Liver (tissue), 9 donors: ENCODE results near the gene IARS2. TPM values are rescaled to one million over a fixed set of nuclear protein-coding genes. Genes with fewer than 3 reads are reported as not detected.
A peak's percentile ranks its signal among the peaks of the same experiment; 100 is the strongest.

Source experiments
- DNase-seq: peaks from one replicate; pipeline ENCODE4 v3.0.0-alpha.2; 2017; ENCODE audit warnings: low spot score
- H3K27ac ChIP-seq, 2 donors: one replicate each; pipeline ENCODE4 v1.7.0; 2013; ENCODE audit warnings: inconsistent platforms in 2 of 2, low read length in 2 of 2, control low read depth in 1 of 2, low read depth in 1 of 2, mild to moderate bottlenecking in 1 of 2
- H3K27me3 ChIP-seq, 4 donors: one replicate each; pipeline versions ENCODE4 v1.6.1 to v1.7.0; 2013; ENCODE audit warnings: low read length in 3 of 4, inconsistent platforms in 1 of 4, mild to moderate bottlenecking in 1 of 4, moderate library complexity in 1 of 4; ENCODE audit not compliant: control insufficient read depth in 4 of 4, insufficient read depth in 4 of 4
- H3K36me3 ChIP-seq, 4 donors: one replicate each; pipeline versions ENCODE4 v1.6.1 to v1.7.0; 2013; ENCODE audit warnings: low read length in 3 of 4, mild to moderate bottlenecking in 3 of 4, low read depth in 1 of 4, moderate library complexity in 1 of 4; ENCODE audit not compliant: control insufficient read depth in 4 of 4, insufficient read depth in 3 of 4
- H3K4me1 ChIP-seq, 4 donors: one replicate each; pipeline versions ENCODE4 v1.6.1 to v1.7.0; 2013; ENCODE audit warnings: low read length in 3 of 4, mild to moderate bottlenecking in 3 of 4, moderate library complexity in 1 of 4; ENCODE audit not compliant: control insufficient read depth in 4 of 4, insufficient read depth in 4 of 4
- H3K4me3 ChIP-seq, 3 donors: one replicate each; pipeline versions ENCODE4 v1.6.1 to v1.7.0; 2013; ENCODE audit warnings: low read length in 3 of 3, control low read depth in 1 of 3, low read depth in 1 of 3, mild to moderate bottlenecking in 1 of 3
- H3K9ac ChIP-seq, 2 donors: one replicate each; pipeline ENCODE4 v1.7.0; 2013; ENCODE audit warnings: low read length in 2 of 2, mild to moderate bottlenecking in 2 of 2, moderate library complexity in 2 of 2, control low read depth in 1 of 2, low read depth in 1 of 2
- H3K9me3 ChIP-seq, 4 donors: one replicate each; pipeline versions ENCODE4 v1.6.1 to v1.7.0; 2013; ENCODE audit warnings: low read length in 3 of 4; ENCODE audit not compliant: control insufficient read depth in 4 of 4
- EGR1 ChIP-seq, 2 donors: IDR thresholded peaks; 2 replicates each; pipeline ENCODE4 v1.6.1; 2016 to 2018; ENCODE audit warnings: antibody characterized with exemption in 2 of 2, low read depth in 2 of 2
- FOXA1 ChIP-seq: IDR thresholded peaks from 2 replicates; pipeline ENCODE4 v1.6.1; 2016; ENCODE audit warnings: antibody characterized with exemption
- FOXA2 ChIP-seq: IDR thresholded peaks from 2 replicates; pipeline ENCODE4 v1.6.1; 2016; ENCODE audit warnings: antibody characterized with exemption
- GABPA ChIP-seq, 2 donors: IDR thresholded peaks in 1 of 2; conservative IDR thresholded peaks in 1 of 2; 2 replicates each; pipeline ENCODE4 v1.6.1; 2016; ENCODE audit warnings: antibody characterized with exemption in 2 of 2, mild to moderate bottlenecking in 1 of 2, moderate library complexity in 1 of 2
- HNF4A ChIP-seq, 2 donors: conservative IDR thresholded peaks; 2 replicates each; pipeline ENCODE4 v1.6.1; 2016; ENCODE audit warnings: antibody characterized with exemption in 2 of 2, mild to moderate bottlenecking in 2 of 2
- HNF4G ChIP-seq: IDR thresholded peaks from 2 replicates; pipeline ENCODE4 v1.6.1; 2016; ENCODE audit warnings: antibody characterized with exemption
- JUND ChIP-seq, 2 donors: IDR thresholded peaks; 2 replicates each; pipeline ENCODE4 v1.6.1; 2016; ENCODE audit warnings: antibody characterized with exemption in 2 of 2
- NR2F2 ChIP-seq: IDR thresholded peaks from 2 replicates; pipeline ENCODE4 v1.6.1; 2016; ENCODE audit warnings: antibody characterized with exemption
- RAD21 ChIP-seq, 2 donors: IDR thresholded peaks; 2 replicates each; pipeline ENCODE4 v1.6.1; 2016; ENCODE audit warnings: antibody characterized with exemption in 2 of 2, mild to moderate bottlenecking in 2 of 2
- RXRA ChIP-seq, 2 donors: IDR thresholded peaks; 2 replicates each; pipeline ENCODE4 v1.6.1; 2017 to 2018; ENCODE audit warnings: antibody characterized with exemption in 2 of 2, mild to moderate bottlenecking in 1 of 2
- SP1 ChIP-seq: IDR thresholded peaks from 2 replicates; pipeline ENCODE4 v1.6.1; 2018; ENCODE audit warnings: antibody characterized with exemption, mild to moderate bottlenecking
- TAF1 ChIP-seq: conservative IDR thresholded peaks from 2 replicates; pipeline ENCODE4 v1.6.1; 2016; ENCODE audit warnings: antibody characterized with exemption, mild to moderate bottlenecking
- YY1 ChIP-seq: IDR thresholded peaks from 2 replicates; pipeline ENCODE4 v1.6.1; 2016; ENCODE audit warnings: antibody characterized with exemption, mild to moderate bottlenecking
- ZBTB33 ChIP-seq: IDR thresholded peaks from 2 replicates; pipeline ENCODE4 v1.6.1; 2016; ENCODE audit warnings: antibody characterized with exemption
- WGBS: extraction: QIAGEN DNeasy Blood & Tissue Kit; methylation state at CpG from one replicate; pipeline ENCODE4 v1.1.7; 2013; 5-methylcytosine and 5-hydroxymethylcytosine counted together
- polyA plus RNA-seq, 2 donors: library from polyadenylated mRNA; stranded (reverse) in 1 of 2; unstranded in 1 of 2; fragments of 200-250 nt in 1 of 2; fragments of >200 nt in 1 of 2; fragmentation: Nextera tagmentation in 1 of 2; extraction: Ambion mirVana in 1 of 2; gene quantifications; one replicate each; pipeline versions ENCODE4 v1.2.1 to v1.2.3, GENCODE V29; 2013 to 2015
- total RNA-seq, 2 donors: library from RNA; depleted of rRNA; stranded (reverse); fragments of >200 nt; gene quantifications; one replicate each; pipeline ENCODE4 v1.2.3, GENCODE V29; 2014
- TF ChIP-seq, protein P1 (sequence below): IDR thresholded peaks from 2 replicates; pipeline ENCODE4 v1.6.1; 2016; ENCODE audit warnings: antibody characterized with exemption, mild to moderate bottlenecking
- TF ChIP-seq, protein P2 (sequence below): IDR thresholded peaks from 2 replicates; pipeline ENCODE4 v1.6.1; 2016; ENCODE audit warnings: antibody characterized with exemption
- TF ChIP-seq, protein P3 (sequence below): fragments of 150-350 bp; IDR thresholded peaks from 2 replicates; pipeline ENCODE4 v1.5.1; 2017; ENCODE audit warnings: improper control_type of control experiment, low read depth, low read length; ENCODE audit not compliant: missing input control
- donor health status: healthy.
- donor health status: healthy.
- donor health status: healthy.
- donor health status: healthy.
- donor health status: healthy.

The IARS2 gene
- total and polyA plus RNA-seq, 4 donors: 31.8 to 53.8 (median 44.2) TPM

GRCh38 chr1:220149742-220150141 lies 55.8 kb downstream of the IARS2 start:
- Histone ChIP-seq H3K9me3 (no peaks in the 10 kb centered on the region), H3K27ac (no peak overlapping the region), H3K4me3 (no peak overlapping the region), H3K36me3 (peaks cover 4 to 34% (median 23%) of the 10 kb centered on the region in 4 donors), H3K9ac (no peak overlapping the region), H3K4me1 (peaks cover 0 to 6% (median 3%) of the 10 kb centered on the region in 4 donors), H3K27me3 (no peaks in the 10 kb centered on the region)
- DNase-seq: no peak
- 91% methylated on average over 1 of the region's 1 CpG for WGBS
- TF ChIP-seq YY1 (no peak), RAD21 (IDR thresholded peaks at IDR 0.05) (no peak), NR2F2 (no peak), ZBTB33 (no peak), EGR1 (IDR thresholded peaks at IDR 0.05; ENCODE audit: low read depth in 2 of 2) (no peak), FOXA2 (no peak), HNF4G (no peak), RXRA (IDR thresholded peaks at IDR 0.05) (no peak), GABPA (IDR thresholded peaks at IDR 0.05 in 1 of 2, conservative IDR thresholded peaks at IDR 0.05 in 1 of 2) (no peak), FOXA1 (no peak), SP1 (no peak)
- TF ChIP-seq, protein P1, sequence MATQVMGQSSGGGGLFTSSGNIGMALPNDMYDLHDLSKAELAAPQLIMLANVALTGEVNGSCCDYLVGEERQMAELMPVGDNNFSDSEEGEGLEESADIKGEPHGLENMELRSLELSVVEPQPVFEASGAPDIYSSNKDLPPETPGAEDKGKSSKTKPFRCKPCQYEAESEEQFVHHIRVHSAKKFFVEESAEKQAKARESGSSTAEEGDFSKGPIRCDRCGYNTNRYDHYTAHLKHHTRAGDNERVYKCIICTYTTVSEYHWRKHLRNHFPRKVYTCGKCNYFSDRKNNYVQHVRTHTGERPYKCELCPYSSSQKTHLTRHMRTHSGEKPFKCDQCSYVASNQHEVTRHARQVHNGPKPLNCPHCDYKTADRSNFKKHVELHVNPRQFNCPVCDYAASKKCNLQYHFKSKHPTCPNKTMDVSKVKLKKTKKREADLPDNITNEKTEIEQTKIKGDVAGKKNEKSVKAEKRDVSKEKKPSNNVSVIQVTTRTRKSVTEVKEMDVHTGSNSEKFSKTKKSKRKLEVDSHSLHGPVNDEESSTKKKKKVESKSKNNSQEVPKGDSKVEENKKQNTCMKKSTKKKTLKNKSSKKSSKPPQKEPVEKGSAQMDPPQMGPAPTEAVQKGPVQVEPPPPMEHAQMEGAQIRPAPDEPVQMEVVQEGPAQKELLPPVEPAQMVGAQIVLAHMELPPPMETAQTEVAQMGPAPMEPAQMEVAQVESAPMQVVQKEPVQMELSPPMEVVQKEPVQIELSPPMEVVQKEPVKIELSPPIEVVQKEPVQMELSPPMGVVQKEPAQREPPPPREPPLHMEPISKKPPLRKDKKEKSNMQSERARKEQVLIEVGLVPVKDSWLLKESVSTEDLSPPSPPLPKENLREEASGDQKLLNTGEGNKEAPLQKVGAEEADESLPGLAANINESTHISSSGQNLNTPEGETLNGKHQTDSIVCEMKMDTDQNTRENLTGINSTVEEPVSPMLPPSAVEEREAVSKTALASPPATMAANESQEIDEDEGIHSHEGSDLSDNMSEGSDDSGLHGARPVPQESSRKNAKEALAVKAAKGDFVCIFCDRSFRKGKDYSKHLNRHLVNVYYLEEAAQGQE: no peak
- TF ChIP-seq, protein P2, sequence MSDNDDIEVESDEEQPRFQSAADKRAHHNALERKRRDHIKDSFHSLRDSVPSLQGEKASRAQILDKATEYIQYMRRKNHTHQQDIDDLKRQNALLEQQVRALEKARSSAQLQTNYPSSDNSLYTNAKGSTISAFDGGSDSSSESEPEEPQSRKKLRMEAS: no peak
- TF ChIP-seq, protein P3, sequence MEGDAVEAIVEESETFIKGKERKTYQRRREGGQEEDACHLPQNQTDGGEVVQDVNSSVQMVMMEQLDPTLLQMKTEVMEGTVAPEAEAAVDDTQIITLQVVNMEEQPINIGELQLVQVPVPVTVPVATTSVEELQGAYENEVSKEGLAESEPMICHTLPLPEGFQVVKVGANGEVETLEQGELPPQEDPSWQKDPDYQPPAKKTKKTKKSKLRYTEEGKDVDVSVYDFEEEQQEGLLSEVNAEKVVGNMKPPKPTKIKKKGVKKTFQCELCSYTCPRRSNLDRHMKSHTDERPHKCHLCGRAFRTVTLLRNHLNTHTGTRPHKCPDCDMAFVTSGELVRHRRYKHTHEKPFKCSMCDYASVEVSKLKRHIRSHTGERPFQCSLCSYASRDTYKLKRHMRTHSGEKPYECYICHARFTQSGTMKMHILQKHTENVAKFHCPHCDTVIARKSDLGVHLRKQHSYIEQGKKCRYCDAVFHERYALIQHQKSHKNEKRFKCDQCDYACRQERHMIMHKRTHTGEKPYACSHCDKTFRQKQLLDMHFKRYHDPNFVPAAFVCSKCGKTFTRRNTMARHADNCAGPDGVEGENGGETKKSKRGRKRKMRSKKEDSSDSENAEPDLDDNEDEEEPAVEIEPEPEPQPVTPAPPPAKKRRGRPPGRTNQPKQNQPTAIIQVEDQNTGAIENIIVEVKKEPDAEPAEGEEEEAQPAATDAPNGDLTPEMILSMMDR: no peak

DNA sequence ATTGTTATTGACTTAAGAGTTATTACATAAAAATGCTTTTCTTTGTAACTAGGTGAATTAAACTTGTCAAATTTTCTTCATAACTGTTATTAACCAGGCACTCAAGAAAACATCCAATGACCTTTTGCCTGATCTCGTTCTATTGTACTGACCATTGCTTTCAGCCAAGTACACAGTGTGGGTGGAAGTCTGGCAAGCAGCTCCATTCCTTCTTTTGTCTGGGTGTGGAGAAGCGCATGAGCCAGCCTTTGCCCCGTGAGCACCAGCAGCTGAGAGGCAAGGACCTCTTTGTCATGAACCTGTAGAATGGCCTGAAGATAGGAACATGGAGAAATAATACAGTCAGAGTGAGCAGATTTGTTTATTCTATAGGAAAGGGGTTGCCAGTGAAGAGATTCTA lies 57.5 kb downstream of the IARS2 start:
- peaks cover 2 to 38% (median 28%) of the 10 kb centered on the region in 4 donors for H3K36me3 ChIP-seq
- H3K9ac ChIP-seq: no peak overlapping the region
- H3K4me3 ChIP-seq: no peak overlapping the region
- H3K27ac ChIP-seq: peak overlapping the region in 1 of 2 donors; percentile 11
- H3K27me3 ChIP-seq: no peaks in the 10 kb centered on the region
- no peaks in the 10 kb centered on the region for H3K9me3 ChIP-seq
- WGBS: 38% methylated on average over 3 of the region's 3 CpGs
- peaks cover 0 to 6% (median 3%) of the 10 kb centered on the region in 4 donors for H3K4me1 ChIP-seq
- no peak for DNase-seq
- TF ChIP-seq FOXA2 (peak; percentile 15), YY1 (peak; percentile 36), HNF4A (conservative IDR thresholded peaks at IDR 0.05) (peak; percentile 16 to 70), RXRA (IDR thresholded peaks at IDR 0.05) (peak in 1 of 2 donors; percentile 83), EGR1 (IDR thresholded peaks at IDR 0.05; ENCODE audit: low read depth in 2 of 2) (peak; percentile 20 to 69), TAF1 (no peak), JUND (IDR thresholded peaks at IDR 0.05) (peak in 1 of 2 donors; percentile 21)
- TF ChIP-seq, protein P2: peak; percentile 17
- TF ChIP-seq, protein P3: no peak
